ENCODE data around the gene AFAP1.

AFAP1 gene

GRCh38 chr4:7767966-7768365 lies 171.7 kb downstream of the AFAP1 start:
- DNase-seq (ENCODE audit: low read depth): no peak

GRCh38 chr4:7767526-7767925 lies 172.1 kb downstream of the AFAP1 start:
- no peak for DNase-seq (ENCODE audit: low read depth)

- no peak for DNase-seq (ENCODE audit: low read depth)
These were observed 172.9 kb downstream of the AFAP1 start for GRCh38 chr4:7766661-7767345.

- no peak for DNase-seq (ENCODE audit: low read depth)
These were observed 173.6 kb downstream of the AFAP1 start for GRCh38 chr4:7766086-7766485.

- no peak for DNase-seq (ENCODE audit: low read depth)
These were observed 174.0 kb downstream of the AFAP1 start for GRCh38 chr4:7765666-7766065.

- DNase-seq (ENCODE audit: low read depth): no peak
These were observed 175.2 kb downstream of the AFAP1 start for GRCh38 chr4:7764466-7764865.

GRCh38 chr4:7763788-7764187 lies 175.9 kb downstream of the AFAP1 start:
- peak; percentile 77 for DNase-seq (ENCODE audit: low read depth)

- no peak for DNase-seq (ENCODE audit: low read depth)
These were observed 176.6 kb downstream of the AFAP1 start for GRCh38 chr4:7763106-7763505.

- DNase-seq (ENCODE audit: low read depth): no peak
These were observed 177.2 kb downstream of the AFAP1 start for GRCh38 chr4:7762376-7763030.

- DNase-seq (ENCODE audit: low read depth): peak; percentile 59
These were observed 177.9 kb downstream of the AFAP1 start for GRCh38 chr4:7761720-7762119.

- DNase-seq (ENCODE audit: low read depth): no peak
These were observed 178.3 kb downstream of the AFAP1 start for GRCh38 chr4:7761312-7761711.

- no peak for DNase-seq (ENCODE audit: low read depth)
These were observed 179.0 kb downstream of the AFAP1 start for GRCh38 chr4:7760706-7761105.

GRCh38 chr4:7760228-7760627 lies 179.4 kb downstream of the AFAP1 start:
- no peak for DNase-seq (ENCODE audit: low read depth)

- DNase-seq (ENCODE audit: low read depth): no peak
These were observed 180.0 kb downstream of the AFAP1 start for GRCh38 chr4:7759635-7760034.

GRCh38 chr4:7759216-7759615 lies 180.4 kb downstream of the AFAP1 start:
- no peak for DNase-seq (ENCODE audit: low read depth)

GRCh38 chr4:7758476-7758875 lies 181.2 kb downstream of the AFAP1 start:
- DNase-seq (ENCODE audit: low read depth): no peak

GRCh38 chr4:7757501-7758471 lies 181.9 kb downstream of the AFAP1 start:
- no peak for DNase-seq (ENCODE audit: low read depth)

- DNase-seq (ENCODE audit: low read depth): no peak
These were observed 182.9 kb downstream of the AFAP1 start for GRCh38 chr4:7756561-7757355.

GRCh38 chr4:7756071-7756470 lies 183.6 kb downstream of the AFAP1 start:
- DNase-seq (ENCODE audit: low read depth): no peak

GRCh38 chr4:7755561-7755960 lies 184.1 kb downstream of the AFAP1 start:
- DNase-seq (ENCODE audit: low read depth): no peak

GRCh38 chr4:7754565-7755262 lies 184.9 kb downstream of the AFAP1 start:
- DNase-seq (ENCODE audit: low read depth): no peak
